H9 (cell line): Measurements from ENCODE around the gene CAPG. TPM values are rescaled to one million over a fixed set of nuclear protein-coding genes. Genes with fewer than 3 reads are reported as not detected.

ENCODE experiments used
- DNase-seq: peaks from one replicate; pipeline ENCODE4 v3.0.0-alpha.2; 2017
- H2AFZ ChIP-seq: one replicate; pipeline ENCODE4 v1.6.1; 2013; ENCODE audit warnings: mild to moderate bottlenecking, low read length, control low read depth, moderate library complexity
- H2AK5ac ChIP-seq: 2 replicates; pipeline ENCODE4 v1.6.1; 2013; ENCODE audit warnings: low read length, control low read depth, mixed read lengths; ENCODE audit not compliant: insufficient read length
- H2BK120ac ChIP-seq: one replicate; pipeline ENCODE4 v1.6.1; 2013; ENCODE audit warnings: low read depth, mild to moderate bottlenecking, low read length, control low read depth, inconsistent platforms; ENCODE audit not compliant: poor library complexity, severe bottlenecking
- H2BK12ac ChIP-seq: 2 replicates; pipeline ENCODE4 v1.6.1; 2013; ENCODE audit warnings: low read length, control low read depth, mixed read lengths, low read depth; ENCODE audit not compliant: insufficient read length
- H2BK15ac ChIP-seq: 2 replicates; pipeline ENCODE4 v1.6.1; 2013; ENCODE audit warnings: low read depth, low read length, control low read depth
- H2BK20ac ChIP-seq: one replicate; pipeline ENCODE4 v1.6.1; 2013; ENCODE audit warnings: low read depth, mild to moderate bottlenecking, low read length, control low read depth, inconsistent platforms; ENCODE audit not compliant: poor library complexity, severe bottlenecking
- H2BK5ac ChIP-seq: 2 replicates; pipeline ENCODE4 v1.6.1; 2013; ENCODE audit warnings: low read length, control low read depth, mixed read lengths; ENCODE audit not compliant: insufficient read length
- H3K14ac ChIP-seq: 2 replicates; pipeline ENCODE4 v1.6.1; 2013; ENCODE audit warnings: low read length, control low read depth; ENCODE audit not compliant: insufficient read depth
- H3K18ac ChIP-seq: 2 replicates; pipeline ENCODE4 v1.6.1; 2013; ENCODE audit warnings: low read depth, mild to moderate bottlenecking, mixed read lengths, low read length, control low read depth; ENCODE audit not compliant: insufficient read length
- H3K23ac ChIP-seq: 2 replicates; pipeline ENCODE4 v1.6.1; 2013; ENCODE audit warnings: low read length, control low read depth, mixed read lengths, low read depth; ENCODE audit not compliant: insufficient read length
- H3K23me2 ChIP-seq: 2 replicates; pipeline ENCODE4 v1.6.1; 2013; ENCODE audit warnings: low read depth, mild to moderate bottlenecking, mixed read lengths, low read length, control low read depth; ENCODE audit not compliant: insufficient read length, poor library complexity, severe bottlenecking
- H3K27ac ChIP-seq: 2 replicates; pipeline ENCODE4 v1.5.1; 2013; ENCODE audit warnings: low read length, control low read depth, mixed read lengths, low read depth; ENCODE audit not compliant: insufficient read length
- H3K27me3 ChIP-seq: 2 replicates; pipeline ENCODE4 v1.6.1; 2013; ENCODE audit warnings: low read length, control low read depth, inconsistent platforms; ENCODE audit not compliant: insufficient read depth
- H3K4ac ChIP-seq: 2 replicates; pipeline ENCODE4 v1.6.1; 2013; ENCODE audit warnings: low read depth, mild to moderate bottlenecking, control low read depth, inconsistent platforms, low read length, moderate library complexity
- H3K4me1 ChIP-seq: 2 replicates; pipeline ENCODE4 v1.6.1; 2013; ENCODE audit warnings: low read length, control low read depth, inconsistent platforms; ENCODE audit not compliant: insufficient read depth
- H3K4me2 ChIP-seq: 2 replicates; pipeline ENCODE4 v1.6.1; 2013; ENCODE audit warnings: low read length, control low read depth, mixed read lengths; ENCODE audit not compliant: insufficient read length, insufficient read depth
- H3K56ac ChIP-seq: 2 replicates; pipeline ENCODE4 v1.6.1; 2013; ENCODE audit warnings: low read depth, mild to moderate bottlenecking, mixed read lengths, low read length, control low read depth; ENCODE audit not compliant: insufficient read length
- H3K79me1 ChIP-seq: 2 replicates; pipeline ENCODE4 v1.6.1; 2013; ENCODE audit warnings: low read depth, mild to moderate bottlenecking, moderate library complexity, low read length, control low read depth, inconsistent platforms; ENCODE audit not compliant: insufficient read depth, poor library complexity, severe bottlenecking
- H3K79me2 ChIP-seq: 2 replicates; pipeline ENCODE4 v1.6.1; 2013; ENCODE audit warnings: low read length, control low read depth, inconsistent platforms; ENCODE audit not compliant: insufficient read depth
- H3K9ac ChIP-seq: 2 replicates; pipeline ENCODE4 v1.6.1; 2013; ENCODE audit warnings: low read length, control low read depth, mixed read lengths; ENCODE audit not compliant: insufficient read length; ENCODE audit errors: extremely low read depth
- H3K9me3 ChIP-seq: one replicate; pipeline ENCODE4 v1.6.1; 2013; ENCODE audit warnings: low read depth, low read length, inconsistent platforms; ENCODE audit not compliant: control insufficient read depth
- H3T11ph ChIP-seq: one replicate; pipeline ENCODE4 v1.6.1; 2013; ENCODE audit warnings: mild to moderate bottlenecking, low read length, control low read depth, inconsistent platforms
- H4K20me1 ChIP-seq: one replicate; pipeline ENCODE4 v1.6.1; 2013; ENCODE audit not compliant: control insufficient read depth, insufficient read length, insufficient read depth
- H4K5ac ChIP-seq: 2 replicates; pipeline ENCODE4 v1.6.1; 2013; ENCODE audit warnings: low read depth, mild to moderate bottlenecking, mixed read lengths, low read length, control low read depth; ENCODE audit not compliant: insufficient read length
- H4K8ac ChIP-seq: replicated peaks from 2 replicates; pipeline ENCODE4 v1.6.1; 2013; ENCODE audit warnings: low read length, control low read depth, mixed read lengths, low read depth; ENCODE audit not compliant: insufficient read length
- H4K91ac ChIP-seq: 2 replicates; pipeline ENCODE4 v1.6.1; 2013; ENCODE audit warnings: low read depth, mild to moderate bottlenecking, moderate library complexity, mixed read lengths, low read length, control low read depth; ENCODE audit not compliant: insufficient read length
- H3K27ac Mint-ChIP-seq, 3 experiments: 2 replicates in 2 of 3; 3 replicates in 1 of 3; pipeline ENCODE4 v1.8.0; 2020 to 2021; ENCODE audit warnings: mixed read lengths in 3 of 3, mild to moderate bottlenecking in 1 of 3, moderate library complexity in 1 of 3
- H3K27me3 Mint-ChIP-seq: 2 replicates; pipeline ENCODE4 v1.8.0; 2021; ENCODE audit warnings: low read depth, mild to moderate bottlenecking, moderate library complexity, mixed read lengths
- H3K36me3 Mint-ChIP-seq, 3 experiments: 2 replicates in 2 of 3; 3 replicates in 1 of 3; pipeline ENCODE4 v1.8.0; 2020 to 2021; ENCODE audit warnings: low read depth in 3 of 3, mixed read lengths in 3 of 3; ENCODE audit not compliant: insufficient read depth in 1 of 3
- H3K4me1 Mint-ChIP-seq, 2 experiments: 2 replicates each; pipeline ENCODE4 v1.8.0; 2020; ENCODE audit warnings: mixed read lengths in 2 of 2
- H3K4me3 Mint-ChIP-seq, 2 experiments: 2 replicates in 1 of 2; 3 replicates in 1 of 2; pipeline ENCODE4 v1.8.0; 2020 to 2021; ENCODE audit warnings: mild to moderate bottlenecking in 2 of 2, mixed read lengths in 2 of 2, moderate library complexity in 1 of 2
- H3K9me3 Mint-ChIP-seq, 2 experiments: 2 replicates in 1 of 2; 3 replicates in 1 of 2; pipeline ENCODE4 v1.8.0; 2020; ENCODE audit warnings: mild to moderate bottlenecking in 2 of 2, mixed read lengths in 2 of 2, moderate library complexity in 1 of 2
- WGBS: extraction: QIAGEN DNeasy Blood & Tissue Kit; methylation state at CpG from one replicate; pipeline ENCODE4 v1.1.7; 2013; ENCODE audit warnings: missing lambda C conversion rate, low lambda C conversion rate, mixed read lengths; ENCODE audit not compliant: insufficient read length; ENCODE audit errors: extremely low coverage; 5-methylcytosine and 5-hydroxymethylcytosine counted together
- total RNA-seq: library from RNA; stranded (reverse); gene quantifications from 2 replicates; pipeline ENCODE4 v1.2.1, GENCODE V29; 2021
- TF ChIP-seq, protein P1 (sequence below): fragments of 200-600 bp; sonication (generic); conservative IDR thresholded peaks from 3 replicates; pipeline ENCODE4 v1.8.0; 2021; ENCODE audit warnings: antibody characterized with exemption, mild to moderate bottlenecking

Gene CAPG
- total RNA-seq, 1 experiment from 2014 or later: 72.8 TPM

DNA sequence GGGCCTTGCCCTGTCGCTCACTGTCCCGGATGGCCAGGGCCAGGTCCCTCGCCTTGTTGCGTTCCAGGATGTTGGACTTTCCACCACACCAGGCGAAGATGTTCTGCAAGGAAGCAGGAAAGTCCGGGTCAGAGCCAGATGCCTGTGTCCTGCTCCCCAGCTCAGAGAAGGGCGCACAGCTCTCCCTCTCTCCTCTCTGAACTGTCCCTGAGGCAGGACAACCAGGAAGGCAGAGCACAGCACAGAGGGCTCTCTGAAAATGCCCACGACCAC, 11.0 kb downstream of the CAPG start:
- TF ChIP-seq, protein P1, sequence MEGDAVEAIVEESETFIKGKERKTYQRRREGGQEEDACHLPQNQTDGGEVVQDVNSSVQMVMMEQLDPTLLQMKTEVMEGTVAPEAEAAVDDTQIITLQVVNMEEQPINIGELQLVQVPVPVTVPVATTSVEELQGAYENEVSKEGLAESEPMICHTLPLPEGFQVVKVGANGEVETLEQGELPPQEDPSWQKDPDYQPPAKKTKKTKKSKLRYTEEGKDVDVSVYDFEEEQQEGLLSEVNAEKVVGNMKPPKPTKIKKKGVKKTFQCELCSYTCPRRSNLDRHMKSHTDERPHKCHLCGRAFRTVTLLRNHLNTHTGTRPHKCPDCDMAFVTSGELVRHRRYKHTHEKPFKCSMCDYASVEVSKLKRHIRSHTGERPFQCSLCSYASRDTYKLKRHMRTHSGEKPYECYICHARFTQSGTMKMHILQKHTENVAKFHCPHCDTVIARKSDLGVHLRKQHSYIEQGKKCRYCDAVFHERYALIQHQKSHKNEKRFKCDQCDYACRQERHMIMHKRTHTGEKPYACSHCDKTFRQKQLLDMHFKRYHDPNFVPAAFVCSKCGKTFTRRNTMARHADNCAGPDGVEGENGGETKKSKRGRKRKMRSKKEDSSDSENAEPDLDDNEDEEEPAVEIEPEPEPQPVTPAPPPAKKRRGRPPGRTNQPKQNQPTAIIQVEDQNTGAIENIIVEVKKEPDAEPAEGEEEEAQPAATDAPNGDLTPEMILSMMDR: no peak
- no peak overlapping the region for H4K91ac ChIP-seq
- no CpG with 5 or more reads among the region's 8 CpGs for WGBS
- no peak for DNase-seq
- no peaks in the 10 kb centered on the region for H3K23me2 ChIP-seq
- no peak overlapping the region for H2BK12ac ChIP-seq
- Mint-ChIP-seq H3K27ac (peak overlapping the region in 1 of 3 experiments; percentile 24; a peak in 2 of 7 replicates), H3K9me3 (peaks cover 4 to 9% of the 10 kb centered on the region in 2 experiments; a peak in 4 of 5 replicates), H3K4me1 (peaks cover 8 to 10% of the 10 kb centered on the region in 2 experiments; a peak in 3 of 4 replicates), H3K36me3 (peaks cover 2 to 28% (median 28%) of the 10 kb centered on the region in 3 experiments; a peak in 6 of 7 replicates), H3K27me3 (no peaks in the 10 kb centered on the region), H3K4me3 (no peak overlapping the region)
- no peaks in the 10 kb centered on the region for H3K79me2 ChIP-seq
- no peaks in the 10 kb centered on the region for H3K79me1 ChIP-seq
- H4K20me1 ChIP-seq: no peaks in the 10 kb centered on the region
- no peak overlapping the region for H2BK20ac ChIP-seq
- H4K8ac ChIP-seq: no peak overlapping the region
- H2BK15ac ChIP-seq: no peak overlapping the region
- H2BK5ac ChIP-seq: no peak overlapping the region
- H3T11ph ChIP-seq: no peak overlapping the region
- no peak overlapping the region for H3K18ac ChIP-seq
- H3K56ac ChIP-seq: no peak overlapping the region
- no peak overlapping the region for H2BK120ac ChIP-seq
- H3K4me2 ChIP-seq: no peak overlapping the region
- H3K27me3 ChIP-seq: no peaks in the 10 kb centered on the region
- H3K14ac ChIP-seq: no peak overlapping the region
- H3K23ac ChIP-seq: no peak overlapping the region
- no peak overlapping the region for H3K9ac ChIP-seq
- no peak overlapping the region for H3K27ac ChIP-seq
- no peak overlapping the region for H4K5ac ChIP-seq
- no peaks in the 10 kb centered on the region for H3K4me1 ChIP-seq
- no peaks in the 10 kb centered on the region for H3K9me3 ChIP-seq
- no peak overlapping the region for H3K4ac ChIP-seq
- no peak overlapping the region for H2AFZ ChIP-seq
- no peak overlapping the region for H2AK5ac ChIP-seq
